ENCODE data around the gene RASSF9.

RASSF9 gene

DNA sequence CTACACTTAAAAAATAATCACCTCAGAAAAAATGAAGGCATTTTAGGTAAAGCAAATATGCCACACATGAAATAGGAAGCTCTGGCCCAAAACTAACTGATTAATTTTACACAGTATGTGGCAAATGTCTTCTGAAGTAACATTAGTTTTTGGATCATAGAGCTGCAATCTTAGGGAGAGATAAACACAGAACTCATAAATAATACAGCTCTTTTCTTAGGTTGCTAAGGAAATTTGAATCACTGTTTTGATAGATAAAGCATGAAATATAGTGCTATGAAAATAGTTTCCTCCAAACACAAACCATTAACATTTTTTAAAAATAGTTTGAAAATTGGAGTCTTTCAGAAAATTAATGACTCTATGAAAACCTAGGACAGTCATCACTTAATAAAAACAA lies 15.0 kb downstream of the RASSF9 start:
- DNase-seq (ENCODE audit: low spot score): no peak

DNA sequence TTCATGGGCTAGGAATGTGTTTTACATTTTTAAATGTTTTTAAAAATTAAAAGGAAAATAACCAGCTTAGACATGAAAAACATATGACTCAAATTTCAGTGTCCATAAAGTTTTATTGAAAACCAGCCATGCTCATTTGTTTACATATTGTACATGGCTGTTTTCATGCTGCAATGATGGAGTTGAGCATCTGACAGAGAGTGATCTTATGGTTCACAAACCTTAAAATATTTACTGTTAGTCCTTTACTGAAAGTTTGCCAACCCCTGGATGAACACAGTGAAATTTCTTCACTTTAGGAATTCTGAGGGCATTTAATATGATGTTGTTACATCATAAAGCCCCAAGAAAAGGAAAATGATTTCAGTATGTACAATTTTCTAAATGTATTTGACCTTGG lies 16.1 kb downstream of the RASSF9 start:
- DNase-seq (ENCODE audit: low spot score): no peak

GRCh38 chr12:85814741-85815140 lies 21.5 kb downstream of the RASSF9 start:
- DNase-seq (ENCODE audit: low spot score): no peak

DNA sequence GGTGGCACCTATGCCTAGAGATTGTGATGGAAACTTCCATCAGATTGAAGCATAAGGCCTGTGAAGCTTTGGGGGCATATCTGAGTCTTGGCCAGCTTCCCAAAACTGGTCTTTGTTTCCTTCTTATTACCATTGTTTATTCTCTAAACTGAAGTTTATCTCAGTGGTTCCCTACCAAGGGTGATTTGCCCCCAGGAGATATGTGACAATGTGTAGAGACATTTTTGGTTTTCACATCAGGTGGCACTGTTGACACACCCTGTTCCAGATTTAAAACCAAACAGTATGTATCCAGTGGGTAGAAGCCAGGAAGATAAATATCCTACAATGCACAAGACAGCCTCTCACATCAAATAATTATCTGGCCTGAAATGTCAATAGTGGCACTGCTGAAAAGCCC lies 22.1 kb downstream of the RASSF9 start:
- no peak for DNase-seq (ENCODE audit: low spot score)

DNA sequence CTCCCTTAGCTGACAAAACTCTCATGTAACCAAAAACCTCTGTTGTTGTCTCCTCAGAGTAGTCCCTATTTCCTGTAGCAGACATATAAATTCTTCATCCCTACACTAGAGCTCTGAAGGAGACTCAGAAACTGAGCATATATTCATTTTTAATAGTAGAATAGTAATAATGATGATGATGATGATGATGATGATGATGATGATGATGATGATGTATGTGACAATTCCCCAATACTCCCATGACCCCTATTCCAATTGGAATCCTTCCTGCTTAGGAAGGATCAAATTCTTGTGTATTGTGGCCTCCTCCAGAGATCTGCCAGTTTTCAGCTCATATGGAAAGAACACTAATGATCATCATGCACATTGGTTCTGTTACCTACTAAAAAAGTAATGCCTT lies 26.7 kb downstream of the RASSF9 start:
- DNase-seq (ENCODE audit: low spot score): no peak

GRCh38 chr12:85807730-85808129 lies 28.5 kb downstream of the RASSF9 start:
- DNase-seq (ENCODE audit: low spot score): no peak

DNA sequence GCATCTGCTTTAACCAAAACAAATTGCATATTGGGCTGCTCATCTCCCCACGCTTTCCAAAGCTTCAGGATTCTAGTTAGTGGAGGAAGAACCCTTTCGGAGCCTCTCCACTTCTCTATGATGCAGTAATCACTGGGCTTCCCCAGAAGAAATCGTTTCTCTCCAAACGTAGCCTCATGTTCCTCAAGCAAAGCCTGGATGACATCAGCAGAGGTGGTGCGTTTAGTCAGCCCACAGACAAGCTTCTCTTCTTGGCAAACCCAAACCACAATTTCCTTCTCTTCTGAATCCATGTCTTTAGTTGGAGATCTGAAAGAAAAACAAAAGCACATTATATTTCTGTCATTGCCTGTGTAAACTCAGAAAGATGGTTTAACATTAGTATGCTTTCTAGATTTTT lies 30.6 kb downstream of the RASSF9 start:
- no peak for DNase-seq (ENCODE audit: low spot score)

- DNase-seq (ENCODE audit: low spot score): peak; percentile 19
Measured at GRCh38 chr12:85804663-85805062, 31.5 kb downstream of the RASSF9 start.

GRCh38 chr12:85803923-85804322 lies 32.3 kb downstream of the RASSF9 start:
- no peak for DNase-seq (ENCODE audit: low spot score)

- DNase-seq (ENCODE audit: low spot score): no peak
Measured at GRCh38 chr12:85803231-85803630, 33.0 kb downstream of the RASSF9 start.

DNA sequence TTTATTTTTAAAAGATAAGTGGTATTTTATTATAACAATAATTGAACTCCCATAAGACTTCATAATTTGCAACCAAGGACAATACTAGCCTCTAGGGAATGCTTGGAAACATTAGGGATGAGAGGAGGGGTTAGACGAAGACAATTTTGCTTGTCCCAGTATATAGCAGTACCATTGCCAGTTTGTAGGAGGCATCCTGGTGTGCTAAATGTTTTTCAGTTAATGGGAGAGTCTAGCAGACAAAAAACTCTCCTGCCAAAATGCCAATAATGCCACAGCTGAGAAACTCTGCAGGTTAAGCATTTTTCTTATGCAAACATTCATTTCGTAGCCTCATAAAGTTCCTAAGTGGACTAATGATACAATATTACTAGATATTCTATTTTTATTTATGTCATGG lies 38.1 kb downstream of the RASSF9 start:
- DNase-seq (ENCODE audit: low spot score): no peak

DNA sequence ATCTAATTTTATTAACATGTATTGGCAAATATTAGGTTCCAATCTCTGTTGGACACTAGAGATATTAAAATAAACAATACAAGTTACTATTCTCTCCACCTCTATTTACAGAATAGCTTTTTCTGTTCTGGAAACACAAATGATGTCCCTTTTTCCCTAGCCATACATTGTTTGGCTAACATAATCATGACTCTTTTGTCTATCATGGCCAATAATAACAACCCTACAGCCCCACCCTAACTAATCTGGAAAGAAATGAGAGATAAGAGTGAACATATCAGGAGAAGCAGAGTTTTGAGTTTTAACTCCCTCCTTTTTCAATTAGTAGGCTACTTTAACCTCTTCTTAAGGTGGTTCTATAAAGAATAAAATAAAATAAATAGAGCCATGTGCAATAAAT lies 40.2 kb downstream of the RASSF9 start:
- DNase-seq (ENCODE audit: low spot score): no peak

- no peak for DNase-seq (ENCODE audit: low spot score)
Measured at GRCh38 chr12:85794531-85794930, 41.7 kb downstream of the RASSF9 start.

DNA sequence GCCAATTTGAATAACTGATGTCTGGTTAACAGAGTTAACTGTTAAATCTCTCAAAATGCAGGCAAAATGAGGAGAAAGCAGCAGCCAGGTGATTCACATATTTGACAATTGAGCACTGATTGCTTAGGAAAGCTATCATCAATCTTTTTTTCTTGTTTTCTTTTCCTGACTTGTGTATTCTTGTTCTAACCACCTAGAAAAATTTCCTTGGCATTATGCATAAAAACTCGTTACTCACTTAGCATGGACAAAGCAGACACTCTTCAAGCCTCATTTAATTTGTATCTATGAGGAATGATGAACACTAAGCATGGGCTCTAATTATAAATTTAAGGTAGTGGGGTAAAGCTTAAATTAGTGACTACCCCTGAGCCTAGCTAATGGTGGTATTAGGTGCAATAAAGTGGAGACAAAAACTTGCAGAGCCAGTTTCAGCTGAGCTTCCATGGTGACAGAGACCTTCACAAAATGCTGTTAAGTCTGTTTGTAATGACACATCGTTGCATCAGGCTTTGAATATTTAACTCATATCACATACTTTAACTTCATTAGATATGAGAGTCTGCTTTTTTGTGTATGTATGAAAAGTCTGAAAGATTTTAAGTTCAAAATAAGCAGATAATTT lies 52.0 kb downstream of the RASSF9 start:
- DNase-seq (ENCODE audit: low spot score): no peak

- no peak for DNase-seq (ENCODE audit: low spot score)
Measured at GRCh38 chr12:85782711-85783110, 53.5 kb downstream of the RASSF9 start.

- peak; percentile 30 for DNase-seq (ENCODE audit: low spot score)
Measured at GRCh38 chr12:85781766-85782165, 54.4 kb downstream of the RASSF9 start.

- DNase-seq (ENCODE audit: low spot score): no peak
Measured at GRCh38 chr12:85779768-85780167, 56.4 kb downstream of the RASSF9 start.

DNA sequence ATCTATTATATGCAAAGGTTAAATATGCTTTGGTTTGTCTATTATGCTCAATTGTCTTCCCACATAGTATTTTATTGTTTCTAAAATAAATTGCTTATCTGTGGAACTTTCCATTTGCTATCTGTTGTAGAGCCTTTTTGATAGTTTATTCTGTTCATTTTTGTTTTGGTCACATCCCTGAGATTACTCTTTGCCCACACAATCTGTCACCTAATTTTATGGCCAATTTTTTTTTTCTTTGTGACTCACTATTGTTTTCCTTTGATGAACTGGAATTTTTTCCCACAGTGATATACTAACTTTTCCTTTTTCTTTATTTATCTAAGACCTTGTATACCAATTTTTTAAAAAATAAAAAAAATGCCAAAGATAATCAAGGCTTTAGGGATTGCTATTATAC lies 61.1 kb downstream of the RASSF9 start:
- DNase-seq (ENCODE audit: low spot score): no peak

GRCh38 chr12:85765453-85765869 lies 70.7 kb downstream of the RASSF9 start:
- DNase-seq (ENCODE audit: low spot score): no peak

DNA sequence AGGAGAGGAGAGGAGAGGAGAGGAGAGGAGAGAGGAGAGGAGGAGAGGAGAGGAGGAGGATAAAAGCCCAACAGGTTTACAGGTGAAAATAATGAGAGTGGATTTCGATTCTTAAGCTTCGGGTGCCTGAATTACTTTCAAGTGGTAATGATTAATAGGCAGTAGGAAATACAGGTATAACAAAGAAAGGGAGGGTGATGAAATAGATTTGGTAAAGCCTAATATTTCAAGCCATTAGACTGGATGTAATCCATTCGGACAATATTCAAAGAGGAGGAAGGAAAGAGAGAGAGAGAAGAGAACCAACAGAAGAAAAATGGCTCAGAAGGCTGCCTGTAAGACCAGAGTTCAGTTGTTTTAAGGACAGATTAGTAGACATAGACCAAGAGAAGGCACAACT lies 76.6 kb downstream of the RASSF9 start:
- no peak for DNase-seq (ENCODE audit: low spot score)

GRCh38 chr12:85759091-85759490 lies 77.1 kb downstream of the RASSF9 start:
- DNase-seq (ENCODE audit: low spot score): no peak

- peak; percentile 7 for DNase-seq (ENCODE audit: low spot score)
Measured at GRCh38 chr12:85755760-85756159, 80.4 kb downstream of the RASSF9 start.
